GM21717 (cell line): ENCODE measurements around the gene CEP57L1.
"Not testable (repeated sequence)": the region's sequence is repeated elsewhere in the genome, so short reads cannot be mapped to it uniquely, and the experiment has no call there.

Experiments
- ATAC-seq: cut with Tn5 transposase; IDR thresholded peaks from one replicate; pipeline ENCODE4 v1.9.1; 2021; ENCODE audit warnings: mild to moderate bottlenecking, moderate library complexity; ENCODE audit not compliant: unreplicated experiment

CEP57L1 gene

GRCh38 chr6:109073344-109074132, 21.8 kb upstream of the CEP57L1 start:
- ATAC-seq, result no peak

DNA sequence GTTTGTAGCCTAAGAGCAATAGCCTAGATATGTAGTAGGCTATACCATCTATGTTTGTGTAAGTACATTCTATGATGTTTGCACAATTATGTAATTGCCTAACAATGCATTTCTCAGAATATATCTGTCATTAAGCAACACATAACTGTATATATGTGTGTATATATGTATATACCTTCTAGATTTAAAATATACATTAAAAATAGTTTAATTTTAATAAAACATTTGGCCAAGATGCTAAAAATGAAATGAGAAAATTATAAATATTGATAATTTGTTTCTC, 21.2 kb upstream of the CEP57L1 start:
- no peak for ATAC-seq

GRCh38 chr6:109075934-109076333, 19.4 kb upstream of the CEP57L1 start:
- no peak for ATAC-seq

- ATAC-seq, result no peak
These were observed 18.9 kb upstream of the CEP57L1 start for GRCh38 chr6:109076377-109076776.

- ATAC-seq, result no peak
These were observed 15.3 kb upstream of the CEP57L1 start for GRCh38 chr6:109079981-109080380.

- no peak for ATAC-seq
These were observed 14.3 kb upstream of the CEP57L1 start for GRCh38 chr6:109081026-109081425.

DNA sequence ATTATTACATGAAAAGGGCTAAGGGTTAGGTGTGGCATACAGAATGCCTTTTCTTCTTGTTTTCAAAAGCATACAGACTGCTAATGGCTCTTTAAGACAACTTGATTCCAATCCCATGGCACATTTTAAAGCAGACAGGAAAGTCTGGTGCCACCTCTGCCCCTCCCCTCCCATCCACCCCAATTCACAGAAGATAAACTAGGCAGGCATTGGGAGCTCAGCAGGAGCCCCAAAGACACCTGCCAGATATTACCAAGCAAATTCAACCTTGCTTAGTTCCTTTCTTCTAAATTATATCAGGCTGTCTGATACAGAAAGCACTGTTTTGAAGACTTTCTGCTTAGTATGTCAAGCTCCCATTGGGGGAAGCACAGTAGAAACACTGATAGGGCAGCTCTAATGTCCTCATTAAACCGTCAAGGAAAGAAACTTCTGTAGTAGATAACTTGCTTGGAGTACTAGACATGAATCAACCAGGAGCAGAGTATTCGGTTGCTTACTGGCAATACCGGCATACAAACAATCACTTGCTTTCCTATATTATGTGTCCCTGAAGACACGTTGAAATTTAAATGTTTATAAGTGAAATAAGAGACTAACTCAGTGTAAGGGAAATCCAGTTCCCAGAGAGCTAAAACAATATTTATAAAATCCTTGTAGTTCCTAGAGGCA, 13.7 kb upstream of the CEP57L1 start:
- ATAC-seq, result no peak

GRCh38 chr6:109082188-109082577, 13.1 kb upstream of the CEP57L1 start:
- ATAC-seq, result no peak

DNA sequence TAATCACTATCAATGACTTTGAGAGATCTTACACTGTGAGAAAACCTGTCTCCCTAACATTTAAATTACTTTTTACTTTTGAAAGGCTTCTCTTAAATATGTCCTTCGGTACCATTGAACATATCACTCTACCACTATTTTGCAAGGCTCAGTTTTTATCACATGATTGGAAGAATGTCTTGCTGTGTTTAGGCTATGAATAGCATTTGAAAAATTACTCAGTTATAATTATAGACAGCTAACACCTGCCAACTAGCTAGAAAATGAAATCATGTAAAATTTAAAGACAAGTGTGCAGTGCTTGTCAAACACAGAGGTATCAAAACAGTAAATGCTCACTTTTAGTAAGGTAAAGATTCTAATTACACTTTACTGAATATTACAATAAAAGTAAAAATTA, 11.7 kb upstream of the CEP57L1 start:
- ATAC-seq, result no peak

- ATAC-seq, result not testable (repeated sequence)
These were observed 11.2 kb upstream of the CEP57L1 start for GRCh38 chr6:109084146-109084545.

DNA sequence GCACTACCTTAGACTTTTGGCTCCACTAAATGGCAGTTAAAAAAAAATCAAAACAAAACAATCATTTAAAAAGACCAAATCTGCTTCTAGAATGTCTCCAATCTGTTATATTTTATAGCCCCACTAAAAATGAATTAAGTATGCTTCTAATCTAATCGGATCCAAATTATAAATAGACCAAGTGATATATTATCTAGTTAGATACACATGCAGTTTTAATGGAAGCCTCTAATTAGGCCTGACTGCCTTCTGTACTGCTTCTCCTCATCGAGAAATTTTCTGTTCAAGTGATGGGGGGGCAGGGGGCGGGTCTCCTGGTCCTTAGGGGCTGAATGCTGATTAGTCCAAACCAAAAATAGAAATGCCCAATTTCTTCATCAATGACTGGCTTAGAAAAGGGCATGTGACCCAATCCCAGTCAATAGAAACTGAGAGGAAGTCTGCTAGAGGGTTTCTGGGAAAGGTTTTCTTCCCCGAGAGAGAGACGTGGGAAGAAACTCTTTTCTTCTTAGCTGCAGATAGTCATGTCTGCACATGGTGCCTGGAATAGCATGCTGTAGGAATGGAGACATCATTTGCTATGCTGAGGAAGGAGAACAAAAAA, 7.5 kb upstream of the CEP57L1 start:
- no peak for ATAC-seq

DNA sequence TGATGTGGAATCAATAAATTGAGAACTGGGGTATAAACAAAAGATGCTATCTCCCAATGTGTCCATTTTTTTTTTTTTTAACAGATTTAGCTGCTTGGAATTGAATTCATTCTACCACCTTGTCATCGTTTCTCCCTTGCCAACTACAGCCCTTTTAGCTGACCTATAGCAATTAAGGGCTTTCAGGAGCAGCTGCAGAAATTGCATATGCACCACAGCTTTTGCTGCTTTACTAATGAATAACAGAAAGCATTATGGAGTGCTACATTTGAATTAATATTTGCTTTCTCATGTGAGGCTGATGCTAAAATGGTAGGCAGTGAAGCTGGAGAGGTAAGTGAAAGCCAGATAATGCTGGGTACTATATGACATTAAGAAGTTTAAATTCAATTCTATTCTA, 6.3 kb upstream of the CEP57L1 start:
- no peak for ATAC-seq

GRCh38 chr6:109091314-109092024, 3.8 kb upstream of the CEP57L1 start:
- ATAC-seq, result no peak

DNA sequence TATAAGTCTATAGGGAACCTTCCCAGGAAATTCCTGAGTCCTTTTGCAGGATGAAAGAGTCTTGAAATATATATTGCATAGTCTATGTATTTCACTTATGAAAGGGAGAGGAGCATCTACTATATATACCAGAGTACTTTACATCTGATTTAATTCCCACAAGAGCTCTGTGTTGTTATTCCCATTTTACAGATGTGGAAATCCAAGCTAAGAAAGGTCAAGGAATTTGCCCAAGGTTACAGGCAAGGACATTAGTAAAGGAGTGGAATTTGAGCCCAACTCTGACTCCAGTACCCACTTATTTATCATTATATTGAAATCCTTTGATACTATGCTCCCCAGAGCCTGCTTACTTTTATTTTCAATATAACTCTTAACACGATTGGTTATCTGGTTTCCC, 3.2 kb upstream of the CEP57L1 start:
- ATAC-seq, result no peak

DNA sequence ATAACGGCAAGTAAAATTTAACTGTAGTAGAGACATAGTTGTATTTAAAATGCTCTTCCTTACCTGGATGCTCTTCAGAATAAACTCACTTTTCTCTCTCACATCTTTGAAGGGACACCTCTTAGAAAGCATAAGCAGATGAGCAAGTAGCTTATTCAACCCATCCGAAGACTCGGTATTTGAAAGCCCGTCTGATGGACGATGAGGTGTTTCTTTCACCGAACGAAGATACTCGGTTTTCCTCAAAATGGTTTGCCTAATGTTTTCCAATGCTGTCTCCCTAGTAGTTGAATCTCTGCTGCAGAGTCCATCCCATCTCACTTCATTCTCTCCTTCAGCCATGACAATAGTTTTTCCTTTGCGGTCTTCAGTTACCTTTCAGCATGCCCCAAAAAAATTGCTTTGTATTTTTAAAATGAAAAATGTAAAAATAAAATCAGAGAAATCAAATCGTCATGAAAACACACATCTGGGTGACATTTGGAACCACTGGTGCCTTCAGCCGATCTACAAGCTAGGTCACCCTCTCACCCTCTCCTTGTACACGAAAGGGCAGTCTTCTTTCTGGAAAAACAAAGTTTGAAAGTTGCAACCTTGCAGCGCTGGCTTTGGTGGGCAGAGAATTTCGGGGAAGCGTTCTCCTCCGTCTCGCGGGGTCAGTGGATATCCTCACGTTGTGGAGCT, 1.4 kb upstream of the CEP57L1 start:
- peak; percentile 2 for ATAC-seq

DNA sequence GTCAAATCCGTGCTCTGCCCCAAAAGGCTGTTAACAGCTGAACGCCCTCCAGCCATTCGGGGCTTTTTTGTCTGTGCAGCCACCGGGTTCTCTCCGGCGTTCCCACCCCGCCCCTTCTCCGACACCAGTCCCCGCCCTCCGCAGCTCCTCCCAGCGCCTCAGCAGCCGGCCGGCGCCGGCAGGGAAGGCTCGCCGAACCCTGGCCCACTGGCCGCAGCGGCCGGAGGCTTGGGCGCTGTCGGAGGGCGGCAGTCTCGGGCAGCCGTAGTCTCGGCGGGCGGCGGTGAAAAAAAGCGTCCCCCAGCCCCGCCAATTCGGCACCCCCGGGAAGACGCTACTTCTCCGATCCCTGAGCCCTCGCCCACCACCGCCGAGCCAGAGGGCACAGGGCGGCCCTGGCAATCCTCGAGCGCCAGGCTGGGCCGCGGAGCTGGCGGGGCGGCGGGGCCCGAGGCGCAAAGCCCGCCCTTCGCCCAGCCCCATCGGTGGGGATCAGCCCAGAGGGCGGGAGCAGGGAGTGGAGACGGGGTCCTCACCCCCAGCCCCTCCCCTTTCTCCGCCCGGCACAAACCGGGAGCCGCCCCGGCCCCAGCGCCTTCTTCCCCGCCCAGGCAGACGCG, 781 bp upstream of the CEP57L1 start, which contains the start of gene SESN1:
TSS of gene SESN1 (minus strand) at position 431 of the 620 bp plus-strand sequence. CDS start 773 bp downstream, outside the sequence.
- ATAC-seq, result peak; percentile 68

- no peak for ATAC-seq
These were observed 453 bp downstream of the CEP57L1 start for GRCh38 chr6:109095835-109096084.

- ATAC-seq, result no peak
These were observed 901 bp downstream of the CEP57L1 start for GRCh38 chr6:109096208-109096607.

DNA sequence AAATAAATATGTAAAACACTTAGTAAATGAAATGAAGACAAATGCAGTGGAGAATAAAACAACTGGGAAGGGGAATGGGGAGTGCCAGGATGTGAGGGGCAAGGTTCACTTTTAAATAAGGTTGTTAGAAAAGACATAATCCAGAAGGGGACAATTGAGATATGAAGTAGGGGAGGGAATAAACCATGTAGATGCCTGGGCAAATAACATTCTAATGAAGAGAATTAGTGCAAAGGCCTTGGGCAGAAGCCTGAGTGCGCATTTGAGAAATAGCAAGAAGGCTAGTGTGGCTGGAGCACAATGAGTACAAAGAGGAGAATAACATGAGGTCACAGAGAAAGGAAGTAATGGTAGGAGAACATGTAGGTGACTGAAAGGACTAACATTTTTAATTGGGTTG, 2.4 kb downstream of the CEP57L1 start:
- no peak for ATAC-seq

DNA sequence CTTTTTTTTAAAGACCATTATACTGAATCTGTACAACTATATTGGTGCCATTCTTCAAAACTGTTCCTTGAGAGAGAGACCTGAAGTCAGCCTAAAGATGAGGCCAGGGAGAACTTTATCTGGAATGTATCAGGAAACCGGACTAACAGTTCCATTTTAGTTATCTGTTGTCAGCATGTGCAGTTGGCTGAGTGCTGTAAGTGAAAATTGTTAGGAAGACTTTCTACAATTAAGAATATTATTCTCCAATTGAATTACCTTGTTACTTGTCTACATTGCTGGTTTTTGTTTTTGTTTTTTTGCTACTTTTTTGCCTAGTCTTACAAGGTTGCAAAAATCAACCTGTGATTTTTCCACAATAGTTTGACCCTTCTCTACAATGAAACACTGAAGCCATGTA, 7.5 kb downstream of the CEP57L1 start:
- no peak for ATAC-seq

- ATAC-seq, result no peak
These were observed 8.6 kb downstream of the CEP57L1 start for GRCh38 chr6:109103942-109104341.
